ES-I3 (cell line): ENCODE results near the gene OCRL.

Experiments used
- H3K36me3 ChIP-seq: 2 replicates; pipeline ENCODE4 v1.6.1; 2013; ENCODE audit warnings: mild to moderate bottlenecking, low read length, control low read depth, moderate library complexity; ENCODE audit not compliant: insufficient read depth
- H3K4me1 ChIP-seq: 2 replicates; pipeline ENCODE4 v1.6.1; 2013; ENCODE audit warnings: mild to moderate bottlenecking, control low read depth, low read length; ENCODE audit not compliant: insufficient read depth
- H3K9ac ChIP-seq: 2 replicates; pipeline ENCODE4 v1.6.1; 2013; ENCODE audit warnings: low read depth, mild to moderate bottlenecking, low read length, moderate library complexity
- H3K9me3 ChIP-seq: 2 replicates; pipeline ENCODE4 v1.6.1; 2013; ENCODE audit warnings: mild to moderate bottlenecking, low read length, moderate library complexity; ENCODE audit not compliant: control insufficient read depth, insufficient read depth

Gene OCRL

GRCh38 chrX:129641941-129642340, 101.9 kb downstream of the OCRL start:
- Histone ChIP-seq H3K4me1 (no peaks in the 10 kb centered on the region; the same call in 1 of the 2 replicates), H3K9me3 (no peaks in the 10 kb centered on the region; the same call in 1 of the 2 replicates), H3K36me3 (no peaks in the 10 kb centered on the region)

More at GRCh38 chrX:129641941-129642340, 101.9 kb downstream of the OCRL start:
- no peak overlapping the region for H3K9ac ChIP-seq
